ENCODE measurements around the gene AKNAD1.

DNA sequence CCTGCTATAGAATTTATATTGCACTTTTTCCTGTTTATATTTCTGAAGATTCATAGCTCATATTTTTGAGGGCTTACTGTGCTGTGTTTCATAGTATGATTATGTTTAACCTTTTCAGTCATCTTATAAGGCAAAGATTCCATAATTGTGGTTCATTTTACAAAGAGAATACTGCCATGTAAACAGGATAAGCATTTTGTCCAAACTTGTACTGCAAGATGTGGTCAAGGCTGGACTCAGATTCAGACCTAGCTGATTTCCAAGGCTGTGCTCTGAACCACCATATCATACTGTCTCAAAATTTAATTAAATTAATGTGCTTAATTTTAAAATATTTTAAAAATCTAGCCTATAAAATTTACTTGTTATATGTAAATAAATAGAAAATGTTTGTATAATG, 79.1 kb downstream of the AKNAD1 start:
- TF ChIP-seq, protein P1, sequence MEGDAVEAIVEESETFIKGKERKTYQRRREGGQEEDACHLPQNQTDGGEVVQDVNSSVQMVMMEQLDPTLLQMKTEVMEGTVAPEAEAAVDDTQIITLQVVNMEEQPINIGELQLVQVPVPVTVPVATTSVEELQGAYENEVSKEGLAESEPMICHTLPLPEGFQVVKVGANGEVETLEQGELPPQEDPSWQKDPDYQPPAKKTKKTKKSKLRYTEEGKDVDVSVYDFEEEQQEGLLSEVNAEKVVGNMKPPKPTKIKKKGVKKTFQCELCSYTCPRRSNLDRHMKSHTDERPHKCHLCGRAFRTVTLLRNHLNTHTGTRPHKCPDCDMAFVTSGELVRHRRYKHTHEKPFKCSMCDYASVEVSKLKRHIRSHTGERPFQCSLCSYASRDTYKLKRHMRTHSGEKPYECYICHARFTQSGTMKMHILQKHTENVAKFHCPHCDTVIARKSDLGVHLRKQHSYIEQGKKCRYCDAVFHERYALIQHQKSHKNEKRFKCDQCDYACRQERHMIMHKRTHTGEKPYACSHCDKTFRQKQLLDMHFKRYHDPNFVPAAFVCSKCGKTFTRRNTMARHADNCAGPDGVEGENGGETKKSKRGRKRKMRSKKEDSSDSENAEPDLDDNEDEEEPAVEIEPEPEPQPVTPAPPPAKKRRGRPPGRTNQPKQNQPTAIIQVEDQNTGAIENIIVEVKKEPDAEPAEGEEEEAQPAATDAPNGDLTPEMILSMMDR (IDR thresholded peaks at IDR 0.05): no peak
- TF ChIP-seq POLR2AphosphoS5 (IDR thresholded peaks at IDR 0.05) (no peak), EP300 (IDR thresholded peaks at IDR 0.05) (no peak)

Measured in suprapubic skin (tissue), 4 donors.